GM12878 (cell line): ENCODE results near the gene LRRC14B. TPM values are rescaled to one million over a fixed set of nuclear protein-coding genes. Genes with fewer than 3 reads are reported as not detected.

Experiments
- ATAC-seq: fragments of 200-7000 bp; cut with Tn5 transposase; 3 replicates; pipeline ENCODE4 v1.9.1; 2020; ENCODE audit warnings: mild to moderate bottlenecking, moderate library complexity
- BruUV-seq: library from RNA; stranded (reverse); fragments of 400-500 nt; replicated peaks from 2 replicates; lab custom pipeline; 2021; lab: Mats Ljungman, UMichigan
- CTCF ChIA-PET: fragments of 300-600 bp; sonication (Branson Sonifier 250); formaldehyde crosslinking; extraction: SDS; loops from one replicate; lab custom pipeline; 2021; ENCODE audit warnings: inconsistent platforms; lab: Yijun Ruan, JAX
- POLR2A ChIA-PET: fragments of 350-600 bp; formaldehyde crosslinking; extraction: SDS; loops from one replicate; lab custom pipeline; 2021; ENCODE audit warnings: inconsistent platforms; lab: Charles Lee
- RAD21 ChIA-PET: fragments of 300-600 bp; sonication (Branson Sonifier 250); formaldehyde crosslinking; loops from one replicate; lab custom pipeline; 2023; ENCODE audit warnings: antibody characterized with exemption; ENCODE audit not compliant: unreplicated experiment; lab: Charles Lee
- SMC1A ChIA-PET: fragments of 300-600 bp; sonication (Branson Sonifier 250); formaldehyde crosslinking; loops from one replicate; lab custom pipeline; 2023; ENCODE audit not compliant: unreplicated experiment, uncharacterized antibody; lab: Charles Lee
- DNase-seq: peaks from one replicate; pipeline ENCODE4 v3.0.0-alpha.2; 2011; ENCODE audit warnings: low read depth, low spot score
- FAIRE-seq: peaks from 3 replicates; lab custom pipeline; 2011; peaks lifted over from hg19 to GRCh38; lab: Jason Lieb, UNC
- H2AFZ ChIP-seq: 2 replicates; pipeline ENCODE4 v1.6.0; 2011; ENCODE audit warnings: low read depth, low read length, control low read depth; ENCODE audit not compliant: control insufficient read depth
- H3K27ac ChIP-seq: 2 replicates; pipeline ENCODE4 v1.5.1; 2011; ENCODE audit warnings: control low read depth; ENCODE audit not compliant: control insufficient read depth, insufficient read depth
- H3K27me3 ChIP-seq, 2 experiments: replicated peaks in 1 of 2; 2 replicates each; pipeline versions ENCODE4 v1.6.0 to v1.6.1; 2011; ENCODE audit warnings: low read length in 1 of 2; ENCODE audit not compliant: control insufficient read depth in 2 of 2, insufficient read depth in 2 of 2
- H3K36me3 ChIP-seq, 2 experiments: 2 replicates each; pipeline ENCODE4 v1.5.1; 2011; ENCODE audit warnings: low read length in 1 of 2; ENCODE audit not compliant: control insufficient read depth in 2 of 2, insufficient read depth in 2 of 2
- H3K4me1 ChIP-seq: 2 replicates; pipeline ENCODE4 v1.6.1; 2011; ENCODE audit warnings: mild to moderate bottlenecking, low read length, moderate library complexity, mixed read lengths; ENCODE audit not compliant: control insufficient read depth, insufficient read depth
- H3K4me2 ChIP-seq: 2 replicates; pipeline ENCODE4 v1.6.0; 2011; ENCODE audit warnings: control low read depth; ENCODE audit not compliant: control insufficient read depth, insufficient read depth
- H3K4me3 ChIP-seq: fragments of 200-600 bp; sonication (generic); 2 replicates; pipeline ENCODE4 v1.5.1; 2016
- H3K79me2 ChIP-seq: 2 replicates; pipeline ENCODE4 v1.6.0; 2011; ENCODE audit warnings: low read length; ENCODE audit not compliant: control insufficient read depth, insufficient read depth
- H3K9ac ChIP-seq: 2 replicates; pipeline ENCODE4 v1.8.0; 2011; ENCODE audit warnings: low read length, control low read depth, mixed read lengths; ENCODE audit not compliant: control insufficient read depth, insufficient read depth
- H3K9me3 ChIP-seq: replicated peaks from 3 replicates; pipeline ENCODE4 v1.5.1; 2011; ENCODE audit warnings: mild to moderate bottlenecking, low read length; ENCODE audit not compliant: control insufficient read depth, insufficient read depth
- H4K20me1 ChIP-seq: 2 replicates; pipeline ENCODE4 v1.6.0; 2011; ENCODE audit not compliant: control insufficient read depth, insufficient read depth
- ETV6 ChIP-seq, 2 experiments: fragments of 450-650 bp in 1 of 2; IDR thresholded peaks in 1 of 2; conservative IDR thresholded peaks in 1 of 2; 2 replicates each; pipeline ENCODE4 v1.6.1; 2014; ENCODE audit warnings: antibody characterized with exemption in 1 of 2, borderline replicate concordance in 1 of 2, low read depth in 1 of 2, mild to moderate bottlenecking in 1 of 2, moderate library complexity in 1 of 2
- IRF4 ChIP-seq: IDR thresholded peaks from 2 replicates; pipeline ENCODE4 v1.6.1; 2011; ENCODE audit warnings: low read depth, low read length
- MEF2A ChIP-seq: IDR thresholded peaks from 2 replicates; pipeline ENCODE4 v1.6.1; 2011; ENCODE audit warnings: low read depth, mild to moderate bottlenecking, low read length, moderate library complexity; ENCODE audit not compliant: insufficient read depth
- PAX8 ChIP-seq: fragments of 450-650 bp; IDR thresholded peaks from 2 replicates; pipeline ENCODE4 v1.6.1; 2017; ENCODE audit warnings: mild to moderate bottlenecking, moderate library complexity
- RAD21 ChIP-seq: IDR thresholded peaks from 2 replicates; pipeline ENCODE4 v1.6.1; 2011; ENCODE audit warnings: mild to moderate bottlenecking, low read depth, low read length, moderate library complexity; ENCODE audit not compliant: insufficient read depth
- WGBS: methylation state at CpG from one replicate; pipeline ENCODE4 v1.1.6; 2016; ENCODE audit warnings: low lambda C conversion rate; ENCODE audit not compliant: insufficient replicate concordance, insufficient coverage; ENCODE audit errors: missing lambda C conversion rate; 5-methylcytosine and 5-hydroxymethylcytosine counted together
- in situ Hi-C: fragments of 300-500 bp; cut with MboI; formaldehyde crosslinking; loops from 9 replicates; pipeline ENCODE4 v1.14.3; 2018; ENCODE audit warnings: mixed read lengths
- intact Hi-C: fragments of 100-400 bp; cut with micrococcal nuclease; formaldehyde crosslinking; loops from one replicate; pipeline ENCODE4 v1.14.2; 2022; ENCODE audit not compliant: unreplicated experiment
- polyA plus RNA-seq, 11 experiments: library from polyadenylated mRNA; depleted of rRNA in 4 of 11; unstranded in 6 of 11; stranded (reverse) in 5 of 11; fragments of >200 nt; fragmentation: Nextera tagmentation in 4 of 11; fragmentation: Illumina TruSeq in 1 of 11; extraction: Ambion mirVana in 4 of 11; extraction: Trizol in 1 of 11; gene quantifications; 1 replicate in 1 of 11; 2 replicates in 10 of 11; pipeline versions ENCODE4 v1.2.1 to v1.2.3, GENCODE V29; 2011 to 2016; ENCODE audit warnings: inconsistent platforms in 2 of 11, missing spikeins in 2 of 11, low read depth in 1 of 11
- total RNA-seq, 4 experiments: library from RNA; depleted of rRNA in 3 of 4; stranded (reverse); fragments of >200 nt in 3 of 4; fragmentation: Illumina TruSeq in 1 of 4; extraction: Trizol in 1 of 4; gene quantifications; 2 replicates each; pipeline versions ENCODE4 v1.2.1 to v1.2.3, GENCODE V29; 2013 to 2021

Gene LRRC14B
- total and polyA plus RNA-seq, 10 of the 15 experiments (the other 5 are each of a cell fraction or from before 2014, with no cell fraction given): 0.06 to 0.31 (median 0.13) TPM; not detected in 5

DNA sequence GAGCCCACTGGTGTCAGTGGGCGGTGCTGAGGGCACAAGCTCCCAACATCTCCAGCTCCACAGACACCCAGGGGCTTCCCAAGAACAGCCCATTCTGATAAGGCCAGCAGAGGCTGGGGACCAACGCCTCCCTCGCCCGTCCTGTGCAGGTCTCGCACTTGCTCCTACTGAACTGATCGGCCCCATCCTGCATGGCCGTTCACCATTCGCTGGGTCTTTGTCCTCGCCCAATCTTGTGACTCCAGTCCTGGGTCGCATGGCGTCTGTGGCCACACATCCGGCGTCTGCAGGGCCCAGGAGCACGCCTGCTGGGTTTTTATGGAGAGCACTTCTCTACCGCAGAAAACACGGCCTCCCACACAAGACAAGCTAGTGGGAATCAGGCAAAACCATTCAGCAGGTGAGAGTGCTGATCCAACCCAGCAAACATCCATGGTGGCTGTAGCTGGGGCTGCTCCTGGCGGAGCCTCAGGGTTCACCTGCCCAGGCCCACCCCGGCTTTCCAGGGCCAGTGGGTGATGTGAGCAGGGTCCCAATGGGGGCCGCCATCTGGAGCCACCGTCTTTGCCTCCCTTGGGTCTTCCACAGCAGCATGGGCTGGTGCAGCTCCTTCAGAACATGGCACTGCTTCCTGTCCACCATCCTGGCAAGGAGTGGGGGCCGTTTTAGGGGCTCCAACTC is 7.4 kb downstream of the LRRC14B start:
- Histone ChIP-seq H3K9me3 (no peaks in the 10 kb centered on the region), H3K27ac (no peak overlapping the region), H3K4me2 (no peak overlapping the region), H3K9ac (no peak overlapping the region), H2AFZ (no peak overlapping the region), H3K4me1 (no peaks in the 10 kb centered on the region), H4K20me1 (no peaks in the 10 kb centered on the region; the same call in 1 of the 2 replicates), H3K27me3 (no peaks in the 10 kb centered on the region), H3K79me2 (no peaks in the 10 kb centered on the region), H3K36me3 (peaks cover 2 to 3% of the 10 kb centered on the region in 2 experiments; a peak in 3 of 4 replicates), H3K4me3 (no peak overlapping the region)
- ATAC-seq (no peak), FAIRE-seq (no peak), DNase-seq (no peak)
- CTCF ChIA-PET: no interaction called here
- POLR2A ChIA-PET: interaction anchor here (0.5 kb wide), 1 partner anchor 17 kb away, joined by 3 read pairs; no protein-coding TSS in a partner anchor
- in situ Hi-C loops: no loop called here
- SMC1A ChIA-PET: no interaction called here
- RAD21 ChIA-PET: no interaction called here
- 91% methylated on average over 20 of the region's 21 CpGs for WGBS
- intact Hi-C loops: no loop called here
- BruUV-seq: no TSS peak
- TF ChIP-seq RAD21: no peak
- TF ChIP-seq ETV6 (conservative IDR thresholded peaks at IDR 0.05 in 1 of 2, IDR thresholded peaks at IDR 0.05 in 1 of 2; ENCODE audit: borderline replicate concordance in 1 of 2, low read depth in 1 of 2): no peak

DNA sequence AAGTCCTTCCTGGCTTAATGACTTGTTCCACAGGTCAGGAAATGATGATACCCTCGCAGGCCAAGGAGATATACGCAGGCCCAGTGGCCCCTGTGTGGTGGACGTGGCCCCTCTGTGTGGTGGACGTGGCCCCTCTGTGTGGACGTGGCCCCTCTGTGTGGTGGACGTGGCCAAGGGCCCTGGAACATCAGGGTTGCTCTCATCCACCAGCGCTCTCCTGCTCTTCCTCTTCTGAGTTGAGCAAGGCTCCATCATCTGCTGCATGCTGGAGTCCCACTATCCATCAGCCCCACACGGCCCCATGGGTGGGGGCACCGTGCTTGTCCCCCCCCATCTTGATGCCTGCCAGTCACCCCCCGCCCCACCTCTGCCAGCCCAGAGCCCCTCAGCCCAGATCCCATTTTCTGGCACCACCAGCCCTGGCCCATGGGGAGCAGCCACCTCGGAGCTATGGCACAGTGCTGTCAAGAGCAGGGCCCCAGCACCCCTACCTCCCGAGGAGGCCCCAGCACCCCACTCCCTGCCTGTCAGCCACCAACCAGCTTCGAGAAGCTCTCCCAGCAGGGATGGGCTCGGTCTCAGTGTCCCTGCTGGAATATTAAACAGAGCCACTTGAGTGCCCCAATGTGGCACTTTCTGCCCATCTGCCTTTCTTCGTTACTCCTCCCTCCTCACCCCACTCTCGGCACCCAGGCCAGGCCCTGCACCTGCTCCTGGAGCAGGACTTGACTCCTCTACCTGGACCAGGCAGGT is 8.1 kb downstream of the LRRC14B start:
- intact Hi-C loops: no loop called here
- ATAC-seq: no peak
- no peak overlapping the region for H3K27ac ChIP-seq
- no TSS peak for BruUV-seq
- SMC1A ChIA-PET: no interaction called here
- no peaks in the 10 kb centered on the region for H3K4me1 ChIP-seq
- no peak overlapping the region for H3K4me2 ChIP-seq
- no peaks in the 10 kb centered on the region; the same call in 1 of the 2 replicates for H4K20me1 ChIP-seq
- no peaks in the 10 kb centered on the region for H3K27me3 ChIP-seq
- RAD21 ChIA-PET: no interaction called here
- no peak for DNase-seq
- no peaks in the 10 kb centered on the region for H3K79me2 ChIP-seq
- FAIRE-seq: no peak
- no peak overlapping the region for H3K4me3 ChIP-seq
- H2AFZ ChIP-seq: no peak overlapping the region
- POLR2A ChIA-PET: interaction anchor here (0.5 to 0.8 kb wide), 2 partner anchors 17 to 19 kb away, joined by 3 read pairs; partner anchors contain the start of genes CCDC127 and SDHA
- CTCF ChIA-PET: no interaction called here
- in situ Hi-C loops: no loop called here
- H3K9me3 ChIP-seq: no peaks in the 10 kb centered on the region
- no peak overlapping the region for H3K9ac ChIP-seq
- H3K36me3 ChIP-seq: peaks cover 6 to 8% of the 10 kb centered on the region in 2 experiments; a peak in 3 of 4 replicates
- TF ChIP-seq IRF4: no peak
- TF ChIP-seq MEF2A: no peak
- TF ChIP-seq PAX8: no peak
- WGBS: 83% methylated on average over 13 of the region's 16 CpGs
